ENCODE measurements around the gene RPL39L.

GRCh38 chr3:187136936-187137335 is 2.4 kb downstream of the RPL39L start:
- TF ChIP-seq POLR2A (IDR thresholded peaks at IDR 0.05), result no peak
- TF ChIP-seq CTCF (IDR thresholded peaks at IDR 0.05), result no peak

All from testis (tissue), 2 donors.